Liver (tissue), 9 donors: ENCODE measurements around the gene NBAS. TPM values are rescaled to one million over a fixed set of nuclear protein-coding genes. Genes with fewer than 3 reads are reported as not detected.

Source experiments
- DNase-seq: peaks from one replicate; pipeline ENCODE4 v3.0.0-alpha.2; 2017; ENCODE audit warnings: low spot score
- H3K27ac ChIP-seq, 2 donors: one replicate each; pipeline ENCODE4 v1.7.0; 2013; ENCODE audit warnings: inconsistent platforms in 2 of 2, low read length in 2 of 2, control low read depth in 1 of 2, low read depth in 1 of 2, mild to moderate bottlenecking in 1 of 2
- H3K27me3 ChIP-seq, 4 donors: one replicate each; pipeline versions ENCODE4 v1.6.1 to v1.7.0; 2013; ENCODE audit warnings: low read length in 3 of 4, inconsistent platforms in 1 of 4, mild to moderate bottlenecking in 1 of 4, moderate library complexity in 1 of 4; ENCODE audit not compliant: control insufficient read depth in 4 of 4, insufficient read depth in 4 of 4
- H3K36me3 ChIP-seq, 4 donors: one replicate each; pipeline versions ENCODE4 v1.6.1 to v1.7.0; 2013; ENCODE audit warnings: low read length in 3 of 4, mild to moderate bottlenecking in 3 of 4, low read depth in 1 of 4, moderate library complexity in 1 of 4; ENCODE audit not compliant: control insufficient read depth in 4 of 4, insufficient read depth in 3 of 4
- H3K4me1 ChIP-seq, 4 donors: one replicate each; pipeline versions ENCODE4 v1.6.1 to v1.7.0; 2013; ENCODE audit warnings: low read length in 3 of 4, mild to moderate bottlenecking in 3 of 4, moderate library complexity in 1 of 4; ENCODE audit not compliant: control insufficient read depth in 4 of 4, insufficient read depth in 4 of 4
- H3K4me3 ChIP-seq, 3 donors: one replicate each; pipeline versions ENCODE4 v1.6.1 to v1.7.0; 2013; ENCODE audit warnings: low read length in 3 of 3, control low read depth in 1 of 3, low read depth in 1 of 3, mild to moderate bottlenecking in 1 of 3
- H3K9ac ChIP-seq, 2 donors: one replicate each; pipeline ENCODE4 v1.7.0; 2013; ENCODE audit warnings: low read length in 2 of 2, mild to moderate bottlenecking in 2 of 2, moderate library complexity in 2 of 2, control low read depth in 1 of 2, low read depth in 1 of 2
- H3K9me3 ChIP-seq, 4 donors: one replicate each; pipeline versions ENCODE4 v1.6.1 to v1.7.0; 2013; ENCODE audit warnings: low read length in 3 of 4; ENCODE audit not compliant: control insufficient read depth in 4 of 4
- ATF3 ChIP-seq: IDR thresholded peaks from 2 replicates; pipeline ENCODE4 v1.6.1; 2016; ENCODE audit warnings: antibody characterized with exemption
- CTCF ChIP-seq: fragments of 150-350 bp; IDR thresholded peaks from 2 replicates; pipeline ENCODE4 v1.5.1; 2017; ENCODE audit warnings: improper control_type of control experiment, low read depth, low read length; ENCODE audit not compliant: missing input control
- EGR1 ChIP-seq, 2 donors: IDR thresholded peaks; 2 replicates each; pipeline ENCODE4 v1.6.1; 2016 to 2018; ENCODE audit warnings: antibody characterized with exemption in 2 of 2, low read depth in 2 of 2
- FOXA1 ChIP-seq: IDR thresholded peaks from 2 replicates; pipeline ENCODE4 v1.6.1; 2016; ENCODE audit warnings: antibody characterized with exemption
- FOXA2 ChIP-seq: IDR thresholded peaks from 2 replicates; pipeline ENCODE4 v1.6.1; 2016; ENCODE audit warnings: antibody characterized with exemption
- GABPA ChIP-seq, 2 donors: IDR thresholded peaks in 1 of 2; conservative IDR thresholded peaks in 1 of 2; 2 replicates each; pipeline ENCODE4 v1.6.1; 2016; ENCODE audit warnings: antibody characterized with exemption in 2 of 2, mild to moderate bottlenecking in 1 of 2, moderate library complexity in 1 of 2
- HNF4A ChIP-seq, 2 donors: conservative IDR thresholded peaks; 2 replicates each; pipeline ENCODE4 v1.6.1; 2016; ENCODE audit warnings: antibody characterized with exemption in 2 of 2, mild to moderate bottlenecking in 2 of 2
- HNF4G ChIP-seq: IDR thresholded peaks from 2 replicates; pipeline ENCODE4 v1.6.1; 2016; ENCODE audit warnings: antibody characterized with exemption
- JUND ChIP-seq, 2 donors: IDR thresholded peaks; 2 replicates each; pipeline ENCODE4 v1.6.1; 2016; ENCODE audit warnings: antibody characterized with exemption in 2 of 2
- MAX ChIP-seq: IDR thresholded peaks from 2 replicates; pipeline ENCODE4 v1.6.1; 2016; ENCODE audit warnings: antibody characterized with exemption
- NR2F2 ChIP-seq: IDR thresholded peaks from 2 replicates; pipeline ENCODE4 v1.6.1; 2016; ENCODE audit warnings: antibody characterized with exemption
- RAD21 ChIP-seq, 2 donors: IDR thresholded peaks; 2 replicates each; pipeline ENCODE4 v1.6.1; 2016; ENCODE audit warnings: antibody characterized with exemption in 2 of 2, mild to moderate bottlenecking in 2 of 2
- REST ChIP-seq: IDR thresholded peaks from 2 replicates; pipeline ENCODE4 v1.6.1; 2016; ENCODE audit warnings: antibody characterized with exemption, mild to moderate bottlenecking
- RXRA ChIP-seq, 2 donors: IDR thresholded peaks; 2 replicates each; pipeline ENCODE4 v1.6.1; 2017 to 2018; ENCODE audit warnings: antibody characterized with exemption in 2 of 2, mild to moderate bottlenecking in 1 of 2
- SP1 ChIP-seq: IDR thresholded peaks from 2 replicates; pipeline ENCODE4 v1.6.1; 2018; ENCODE audit warnings: antibody characterized with exemption, mild to moderate bottlenecking
- TAF1 ChIP-seq: conservative IDR thresholded peaks from 2 replicates; pipeline ENCODE4 v1.6.1; 2016; ENCODE audit warnings: antibody characterized with exemption, mild to moderate bottlenecking
- YY1 ChIP-seq: IDR thresholded peaks from 2 replicates; pipeline ENCODE4 v1.6.1; 2016; ENCODE audit warnings: antibody characterized with exemption, mild to moderate bottlenecking
- ZBTB33 ChIP-seq: IDR thresholded peaks from 2 replicates; pipeline ENCODE4 v1.6.1; 2016; ENCODE audit warnings: antibody characterized with exemption
- WGBS: extraction: QIAGEN DNeasy Blood & Tissue Kit; methylation state at CpG from one replicate; pipeline ENCODE4 v1.1.7; 2013; 5-methylcytosine and 5-hydroxymethylcytosine counted together
- polyA plus RNA-seq, 2 donors: library from polyadenylated mRNA; stranded (reverse) in 1 of 2; unstranded in 1 of 2; fragments of 200-250 nt in 1 of 2; fragments of >200 nt in 1 of 2; fragmentation: Nextera tagmentation in 1 of 2; extraction: Ambion mirVana in 1 of 2; gene quantifications; one replicate each; pipeline versions ENCODE4 v1.2.1 to v1.2.3, GENCODE V29; 2013 to 2015
- total RNA-seq, 2 donors: library from RNA; depleted of rRNA; stranded (reverse); fragments of >200 nt; gene quantifications; one replicate each; pipeline ENCODE4 v1.2.3, GENCODE V29; 2014
- donor health status: healthy.
- donor health status: healthy.
- donor health status: healthy.
- donor health status: healthy.
- donor health status: healthy.

Gene NBAS
- total and polyA plus RNA-seq, 4 donors = 10.5 to 40.0 (median 18.9) TPM

- no peak overlapping the region for H3K27ac ChIP-seq
- H3K9me3 ChIP-seq = no peaks in the 10 kb centered on the region
- H3K4me1 ChIP-seq = peaks cover 0 to 16% (median 5%) of the 10 kb centered on the region in 4 donors
- H3K9ac ChIP-seq = no peak overlapping the region
- WGBS = 74% methylated on average over 4 of the region's 4 CpGs
- H3K4me3 ChIP-seq = no peak overlapping the region
- no peaks in the 10 kb centered on the region for H3K27me3 ChIP-seq
- peaks cover 0 to 4% (median under 1%) of the 10 kb centered on the region in 4 donors for H3K36me3 ChIP-seq
- DNase-seq = no peak
- TF ChIP-seq TAF1 (no peak), CTCF (no peak)
Observed at GRCh38 chr2:15311201-15311907, 249.8 kb downstream of the NBAS start.

- Histone ChIP-seq H3K27ac (no peak overlapping the region), H3K27me3 (no peaks in the 10 kb centered on the region), H3K9ac (no peak overlapping the region), H3K4me1 (peaks cover 0 to 16% (median 5%) of the 10 kb centered on the region in 4 donors), H3K4me3 (no peak overlapping the region), H3K36me3 (peaks cover 0 to 8% (median 2%) of the 10 kb centered on the region in 4 donors), H3K9me3 (no peaks in the 10 kb centered on the region)
- TF ChIP-seq NR2F2 = no peak
- TF ChIP-seq GABPA (IDR thresholded peaks at IDR 0.05 in 1 of 2, conservative IDR thresholded peaks at IDR 0.05 in 1 of 2) = no peak
- TF ChIP-seq FOXA1 = no peak
- no peak for TF ChIP-seq RXRA (IDR thresholded peaks at IDR 0.05)
- TF ChIP-seq HNF4A (conservative IDR thresholded peaks at IDR 0.05) = no peak
- TF ChIP-seq HNF4G = no peak
- no peak for TF ChIP-seq JUND (IDR thresholded peaks at IDR 0.05)
- TF ChIP-seq ATF3 = no peak
- TF ChIP-seq CTCF = no peak
- no peak for TF ChIP-seq FOXA2
- TF ChIP-seq RAD21 (IDR thresholded peaks at IDR 0.05) = no peak
- TF ChIP-seq ZBTB33 = no peak
- TF ChIP-seq TAF1 = no peak
- no peak for TF ChIP-seq MAX
- TF ChIP-seq YY1 = no peak
- no peak for TF ChIP-seq REST
- no peak for TF ChIP-seq EGR1 (IDR thresholded peaks at IDR 0.05; ENCODE audit: low read depth in 2 of 2)
- TF ChIP-seq SP1 = no peak
- DNase-seq = no peak
- WGBS = 24% methylated on average over 2 of the region's 2 CpGs
Observed at GRCh38 chr2:15307526-15307925, 253.6 kb downstream of the NBAS start.
